NCI-H510A (cell line): ENCODE data around the gene LSP1.
"Not testable (repeated sequence)": the region's sequence is repeated elsewhere in the genome, so short reads cannot be mapped to it uniquely, and the experiment has no call there.

Experiments used
- DNase-seq: peaks from one replicate; lab custom pipeline; 2025; lab: John Stamatoyannopoulos, UW

LSP1 gene

GRCh38 chr11:1877211-1878136 lies 24.6 kb downstream of the LSP1 start:
- DNase-seq: no peak

DNA sequence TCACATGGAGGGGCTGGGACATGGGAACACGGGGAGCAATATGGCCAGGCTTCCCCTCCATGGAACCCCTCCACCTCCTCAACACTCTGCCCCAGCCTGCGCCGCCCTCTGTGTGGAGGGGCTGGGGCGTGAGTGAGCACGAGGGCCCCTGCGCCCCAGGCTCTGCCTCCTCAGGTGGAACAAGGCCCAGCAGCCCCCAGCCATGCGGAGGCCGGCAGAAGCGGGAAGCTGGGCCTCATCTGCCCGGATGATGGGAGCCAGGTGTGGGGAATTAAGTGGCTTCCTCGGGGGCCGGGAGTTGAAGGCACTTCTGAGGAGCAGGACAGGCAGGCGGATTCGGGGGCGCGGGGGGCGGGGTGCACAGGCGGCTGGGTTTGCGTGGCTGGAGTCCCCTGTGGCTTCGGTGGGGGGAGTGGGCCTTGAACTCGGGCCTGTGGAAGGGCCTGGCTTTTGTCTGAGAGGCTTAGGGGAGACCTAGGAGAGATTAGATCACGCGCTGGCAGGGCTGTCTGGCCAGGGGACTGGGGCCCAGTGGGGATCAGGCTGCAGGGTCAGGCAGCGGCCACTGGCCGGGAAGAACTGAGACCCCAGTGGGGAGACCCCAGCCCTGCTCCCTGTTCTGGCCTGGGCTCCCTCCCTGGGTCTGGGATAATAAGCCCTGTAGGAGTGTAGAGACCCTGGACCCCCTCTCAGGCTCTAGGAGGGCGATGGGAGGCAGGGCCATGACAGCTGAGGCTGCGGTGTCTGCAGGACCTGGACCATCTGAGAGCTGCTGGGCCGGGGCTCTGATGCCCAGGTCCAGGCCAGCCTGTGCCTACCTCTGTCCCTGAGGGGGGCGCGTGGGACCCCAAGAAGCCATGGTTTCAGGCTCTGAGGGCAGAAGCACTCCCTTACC lies 25.5 kb downstream of the LSP1 start:
- no peak for DNase-seq

DNA sequence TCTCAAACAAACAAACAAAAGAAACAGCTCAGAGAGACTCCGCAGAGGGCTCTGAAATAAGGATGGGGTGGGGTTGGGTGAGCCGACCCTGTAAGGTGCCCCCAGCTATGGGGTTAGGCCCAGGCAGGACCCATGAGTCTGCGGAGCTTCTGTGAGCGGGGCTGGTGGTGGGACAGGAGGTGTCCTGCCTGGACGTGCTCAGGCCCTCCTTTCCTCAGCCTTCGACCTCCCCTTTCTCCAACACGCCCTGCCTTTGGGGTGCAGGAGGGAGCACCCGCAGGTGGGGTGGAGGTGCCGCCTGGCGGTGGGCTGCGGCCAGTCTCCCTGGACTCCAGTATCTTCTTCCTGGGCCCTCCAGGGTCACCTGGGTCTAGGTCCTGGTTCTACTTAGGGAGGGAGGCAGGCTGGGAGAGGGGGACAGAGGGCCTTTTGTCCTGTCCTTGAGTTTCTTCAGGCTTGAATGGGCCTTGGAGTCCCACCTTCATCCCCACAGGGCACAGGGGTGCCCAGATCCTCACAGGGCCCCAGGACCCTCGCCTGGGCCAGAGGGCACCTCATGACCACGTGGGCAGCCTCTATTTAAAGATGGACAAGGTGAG lies 26.6 kb downstream of the LSP1 start:
- DNase-seq: no peak

- DNase-seq: no peak
Observed at GRCh38 chr11:1879941-1880720, 27.2 kb downstream of the LSP1 start.

DNA sequence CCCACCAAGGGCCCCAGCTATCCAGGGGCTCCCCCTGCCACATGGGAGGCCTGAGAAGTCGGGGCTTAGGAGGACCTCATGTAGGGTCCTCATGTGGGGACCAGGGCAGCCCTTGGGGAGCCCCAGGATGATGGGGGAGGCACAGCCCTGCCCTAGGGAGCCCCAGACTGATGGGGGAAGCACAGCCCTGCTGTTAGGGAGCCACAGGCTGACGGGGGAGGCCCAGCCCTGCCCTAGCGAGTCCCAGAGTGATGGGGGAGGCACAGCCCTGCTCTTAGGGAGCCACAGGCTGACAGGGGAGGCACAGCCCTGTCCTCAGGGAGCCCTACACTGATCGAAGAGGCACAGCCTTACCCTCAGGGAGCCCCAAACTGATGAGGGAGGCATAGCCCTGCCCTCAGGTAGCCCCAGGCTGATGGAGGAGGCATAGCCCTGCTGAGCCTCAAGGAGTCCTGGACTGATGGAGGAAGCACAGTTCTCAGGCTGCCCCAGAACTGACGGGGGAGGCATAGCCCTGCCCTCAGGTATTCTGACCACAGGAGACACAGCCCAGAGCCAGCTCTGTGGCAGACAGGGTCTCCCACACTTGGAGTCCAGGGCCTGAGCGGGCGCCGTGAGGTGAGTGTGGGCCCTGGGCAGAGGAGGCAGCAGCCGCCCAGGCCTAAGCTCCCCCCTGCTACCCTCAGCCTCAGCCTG lies 28.0 kb downstream of the LSP1 start:
- DNase-seq: no peak

- DNase-seq: no peak
Observed at GRCh38 chr11:1881442-1882264, 28.8 kb downstream of the LSP1 start.

- no peak for DNase-seq
Observed at GRCh38 chr11:1882265-1883238, 29.7 kb downstream of the LSP1 start.

DNA sequence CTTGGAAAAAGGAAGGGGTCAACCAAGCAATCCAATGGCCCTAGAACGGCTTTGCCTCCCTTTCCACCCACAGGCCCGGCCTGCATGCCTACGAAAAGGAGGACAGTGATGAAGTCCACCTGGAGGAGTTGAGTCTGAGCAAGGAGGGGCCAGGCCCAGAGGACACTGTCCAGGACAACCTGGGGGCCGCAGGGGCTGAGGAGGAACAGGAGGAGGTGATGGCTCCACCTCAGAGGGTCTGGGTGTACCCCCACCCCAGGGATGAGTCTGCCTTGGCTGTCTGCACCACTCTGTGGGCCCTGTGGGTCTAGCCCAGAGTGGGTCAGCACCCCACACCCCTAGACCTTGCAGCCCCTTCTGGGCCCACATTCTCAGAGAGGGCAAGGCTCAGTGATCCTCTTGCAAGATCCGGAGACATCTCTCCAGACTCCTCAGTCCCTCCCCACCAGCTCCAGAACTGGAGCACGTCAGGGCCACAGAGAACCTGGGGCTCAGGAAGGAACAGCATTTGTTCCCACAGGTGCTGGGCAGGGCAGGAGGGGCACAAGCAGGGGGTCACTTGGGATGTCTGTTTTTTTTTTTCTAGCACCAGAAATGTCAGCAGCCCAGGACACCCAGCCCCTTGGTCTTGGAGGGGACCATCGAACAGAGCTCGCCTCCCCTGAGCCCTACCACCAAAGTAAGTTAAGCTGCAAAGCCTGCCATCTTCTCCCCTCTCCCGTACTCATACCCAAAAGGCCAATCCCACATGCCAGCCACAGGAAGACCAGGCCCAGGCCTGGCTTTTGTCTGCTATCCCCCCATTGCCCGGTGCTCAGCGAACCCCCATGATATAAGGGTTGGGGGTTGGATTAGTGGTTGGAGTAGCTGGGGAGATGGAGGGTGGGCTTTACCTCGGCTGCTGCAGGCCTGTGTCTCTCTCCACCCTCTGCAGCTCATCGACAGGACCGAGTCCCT lies 30.7 kb downstream of the LSP1 start:
- DNase-seq: no peak

DNA sequence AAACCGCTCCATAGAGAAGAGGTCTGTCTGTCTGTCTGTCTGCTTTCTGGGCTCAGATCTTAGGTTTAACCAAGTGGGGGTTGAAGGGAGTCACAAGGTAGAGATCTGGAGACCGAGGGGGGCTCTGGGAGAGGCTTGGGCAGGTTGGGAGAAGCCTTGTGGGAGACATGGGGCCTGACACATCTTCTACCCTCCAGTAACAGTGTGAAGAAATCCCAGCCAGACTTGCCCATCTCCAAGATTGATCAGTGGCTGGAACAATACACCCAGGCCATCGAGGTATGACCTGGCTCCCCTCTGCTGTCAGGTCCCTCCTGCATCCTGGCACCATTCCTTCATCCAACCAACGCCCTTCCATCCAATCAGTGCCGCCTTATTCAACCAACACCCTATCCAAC lies 31.4 kb downstream of the LSP1 start:
- DNase-seq: no peak

DNA sequence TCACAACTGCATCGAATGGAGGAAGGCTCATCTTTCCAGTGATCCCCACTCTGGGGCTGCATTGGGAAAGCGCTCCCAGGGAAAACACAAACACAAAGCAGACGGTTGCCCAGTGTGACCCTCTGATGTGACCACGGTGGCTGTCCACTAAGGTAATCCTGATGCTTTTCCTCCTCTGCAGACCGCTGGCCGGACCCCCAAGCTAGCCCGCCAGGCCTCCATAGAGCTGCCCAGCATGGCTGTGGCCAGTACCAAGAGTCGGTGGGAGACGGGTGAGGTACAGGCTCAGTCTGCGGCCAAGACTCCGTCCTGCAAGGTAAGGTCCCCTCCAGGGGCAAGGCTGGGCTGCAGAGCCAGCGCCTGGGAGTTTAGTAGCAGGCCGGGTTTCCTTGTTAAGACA lies 33.7 kb downstream of the LSP1 start:
- DNase-seq: not testable (repeated sequence)

DNA sequence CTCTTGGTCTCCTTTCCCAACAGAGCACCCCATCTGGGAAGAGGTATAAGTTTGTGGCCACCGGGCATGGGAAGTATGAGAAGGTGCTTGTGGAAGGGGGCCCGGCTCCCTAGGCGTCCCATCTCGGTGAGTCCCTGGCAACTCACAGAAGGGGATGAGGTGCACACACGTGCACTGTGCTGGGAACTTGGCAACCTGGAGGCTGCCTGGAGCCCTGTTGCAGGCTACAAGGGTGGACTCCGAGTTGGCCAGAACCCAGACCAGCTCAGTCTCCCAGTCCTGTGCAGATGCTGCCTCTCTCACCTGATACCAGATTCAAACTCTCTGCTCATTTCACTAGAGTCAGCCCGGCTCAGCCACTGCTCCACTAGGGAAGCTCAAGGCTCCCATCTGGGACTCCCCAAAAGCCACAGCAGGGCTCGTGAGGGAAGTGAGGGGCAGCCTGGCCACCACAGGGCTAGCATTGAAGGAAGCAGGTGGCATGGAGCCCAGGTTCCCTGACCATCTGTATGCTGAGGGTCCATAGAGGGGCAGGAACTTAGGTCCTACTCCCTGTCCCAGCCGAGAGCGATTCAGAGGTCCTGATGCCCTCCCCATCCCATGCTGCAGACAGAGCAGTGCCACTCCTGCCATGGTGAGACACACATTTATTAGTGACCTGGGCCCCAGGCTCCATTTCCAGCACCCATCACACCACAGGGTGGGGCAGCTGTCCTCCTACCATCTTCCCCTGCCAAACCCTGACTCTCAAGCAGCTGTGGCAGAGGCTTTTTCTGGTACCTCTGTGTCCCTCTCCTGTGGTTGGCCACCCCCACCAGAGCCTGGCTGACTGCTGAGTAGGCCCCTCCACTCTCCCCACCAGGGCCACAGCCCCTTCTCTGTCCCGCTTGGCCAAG lies 34.8 kb downstream of the LSP1 start:
- no peak for DNase-seq

DNA sequence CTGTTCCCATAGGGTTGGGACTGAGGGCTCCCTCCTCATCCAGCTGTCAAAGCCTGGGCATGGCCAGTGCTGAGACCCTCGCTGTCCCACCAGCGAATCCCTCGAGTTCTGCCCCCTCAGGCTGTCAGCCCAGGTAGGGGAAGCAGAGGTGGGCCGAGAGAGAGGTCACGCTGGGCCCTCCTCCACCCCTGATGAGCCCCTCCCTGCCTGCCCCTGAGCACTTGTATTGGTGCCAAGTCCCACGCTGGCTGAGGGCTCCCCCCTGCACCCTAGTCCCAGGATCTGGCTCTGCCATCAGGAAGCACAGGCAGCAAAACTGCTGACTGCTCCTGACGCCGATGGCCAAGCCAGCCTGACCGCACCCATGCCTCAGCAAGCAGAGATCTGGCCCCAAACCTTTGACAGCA lies 35.5 kb downstream of the LSP1 start:
- DNase-seq: no peak

DNA sequence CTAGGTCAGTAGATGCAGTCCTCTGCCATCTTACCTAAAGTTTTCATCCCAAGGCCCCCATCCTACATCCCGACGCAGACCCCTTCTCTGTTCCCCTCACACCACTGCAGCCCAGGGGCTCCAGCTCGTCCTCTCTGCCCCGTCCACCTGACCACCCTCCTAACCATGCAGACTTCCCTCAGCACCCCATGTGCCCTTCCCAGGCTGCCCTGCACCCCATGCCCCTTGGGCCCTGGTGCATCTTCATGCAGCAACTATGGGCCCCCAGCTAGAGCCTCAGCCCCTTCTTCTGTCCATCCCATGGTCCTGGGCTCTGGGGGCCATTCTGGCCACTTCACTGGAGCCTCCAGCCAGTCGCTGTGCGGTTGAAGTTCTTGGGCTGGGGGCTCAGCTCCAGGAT lies 35.9 kb downstream of the LSP1 start:
- no peak for DNase-seq

- DNase-seq: no peak
Observed at GRCh38 chr11:1889224-1889930, 36.5 kb downstream of the LSP1 start.

DNA sequence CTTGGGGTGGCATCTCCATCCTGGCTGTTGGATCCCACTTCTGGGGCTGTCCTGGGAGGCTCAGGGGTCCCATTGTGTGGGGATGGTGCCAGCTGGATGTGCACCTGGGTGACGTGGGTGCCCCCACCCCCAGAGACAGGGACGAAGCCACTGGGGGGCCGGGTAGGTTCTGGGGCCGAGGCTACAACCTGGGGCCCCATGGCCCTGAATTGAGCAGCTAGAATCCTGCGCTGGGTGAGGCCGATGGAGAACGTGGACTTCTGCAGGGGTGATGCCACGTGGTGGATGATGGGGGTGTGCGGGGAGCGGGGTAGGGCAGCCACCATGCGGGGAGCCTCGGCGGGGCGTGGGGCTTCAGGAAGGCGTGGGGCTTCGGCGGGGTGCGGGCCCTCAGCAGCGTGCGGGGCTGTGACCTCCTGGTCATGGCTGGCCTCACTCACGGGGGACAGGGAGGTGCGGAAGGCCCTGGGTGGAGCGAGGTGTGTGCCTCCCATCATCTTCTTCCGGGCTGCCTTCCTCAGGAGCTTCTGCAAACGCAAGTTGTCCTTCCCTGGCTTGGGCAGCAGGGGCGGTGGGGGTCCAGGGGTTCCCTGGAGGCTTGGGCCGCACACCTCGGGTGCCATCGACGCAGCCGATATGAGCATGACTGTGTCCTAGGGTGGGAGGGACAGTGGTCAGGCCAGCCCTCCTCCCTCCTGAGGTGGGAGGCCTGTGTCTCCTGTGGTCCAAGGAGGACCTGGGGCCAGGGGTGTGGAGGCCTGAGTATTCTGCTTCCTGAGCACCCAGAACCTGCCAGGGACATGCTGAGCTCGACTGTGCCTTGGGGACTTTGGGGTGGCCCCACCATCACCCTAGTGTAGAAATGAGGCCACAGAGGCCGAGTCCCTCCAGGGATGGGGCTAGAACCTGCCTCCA lies 37.3 kb downstream of the LSP1 start:
- DNase-seq: no peak
